NCI-H1436 (cell line): ENCODE results near the gene ITGA2B.

ENCODE experiments used
- DNase-seq: peaks from one replicate; lab custom pipeline; 2025; lab: John Stamatoyannopoulos, UW

ITGA2B gene

GRCh38 chr17:44390250-44390870 lies 911 bp upstream of the ITGA2B start:
- no peak for DNase-seq

GRCh38 chr17:44389723-44390202 lies 314 bp upstream of the ITGA2B start:
- DNase-seq = no peak

GRCh38 chr17:44387804-44388203 lies 1.6 kb downstream of the ITGA2B start:
- no peak for DNase-seq

GRCh38 chr17:44386182-44386525 lies 3.3 kb downstream of the ITGA2B start:
- no peak for DNase-seq

- peak; percentile 86 for DNase-seq
Measured at GRCh38 chr17:44385287-44386181, 3.9 kb downstream of the ITGA2B start.

GRCh38 chr17:44384823-44385286 lies 4.6 kb downstream of the ITGA2B start:
- DNase-seq = no peak

- no peak for DNase-seq
Measured at GRCh38 chr17:44384281-44384822, 5.1 kb downstream of the ITGA2B start.

GRCh38 chr17:44383861-44384260 lies 5.6 kb downstream of the ITGA2B start:
- DNase-seq = no peak

- DNase-seq = no peak
Measured at GRCh38 chr17:44383363-44383762, 6.1 kb downstream of the ITGA2B start.

- DNase-seq = no peak
Measured at GRCh38 chr17:44382917-44383316, 6.5 kb downstream of the ITGA2B start.

- DNase-seq = no peak
Measured at GRCh38 chr17:44381810-44382305, 7.6 kb downstream of the ITGA2B start.

- DNase-seq = no peak
Measured at GRCh38 chr17:44380767-44381166, 8.7 kb downstream of the ITGA2B start.

- no peak for DNase-seq
Measured at GRCh38 chr17:44379887-44380286, 9.6 kb downstream of the ITGA2B start.

GRCh38 chr17:44378171-44378705 lies 11.2 kb downstream of the ITGA2B start:
- DNase-seq = no peak

GRCh38 chr17:44376779-44377178 lies 12.7 kb downstream of the ITGA2B start:
- no peak for DNase-seq

- no peak for DNase-seq
Measured at GRCh38 chr17:44376124-44376523, 13.3 kb downstream of the ITGA2B start.

- no peak for DNase-seq
Measured at GRCh38 chr17:44375196-44376017, 14.0 kb downstream of the ITGA2B start.

- DNase-seq = no peak
Measured at GRCh38 chr17:44374306-44375195, 14.9 kb downstream of the ITGA2B start.

- DNase-seq = no peak
Measured at GRCh38 chr17:44372036-44372435, 17.4 kb downstream of the ITGA2B start.

- DNase-seq = peak; percentile 18
Measured at GRCh38 chr17:44369414-44370023, 19.9 kb downstream of the ITGA2B start.
